Measurements from ENCODE around the gene CALR3. TPM values are rescaled to one million over a fixed set of nuclear protein-coding genes. Genes with fewer than 3 reads are reported as not detected.
A peak's percentile ranks its signal among the peaks of the same experiment; 100 is the strongest.
"Not testable (repeated sequence)": the region's sequence is repeated elsewhere in the genome, so short reads cannot be mapped to it uniquely, and the experiment has no call there.

CALR3 gene
- total RNA-seq, 1 experiment from 2014 or later: not detected

DNA sequence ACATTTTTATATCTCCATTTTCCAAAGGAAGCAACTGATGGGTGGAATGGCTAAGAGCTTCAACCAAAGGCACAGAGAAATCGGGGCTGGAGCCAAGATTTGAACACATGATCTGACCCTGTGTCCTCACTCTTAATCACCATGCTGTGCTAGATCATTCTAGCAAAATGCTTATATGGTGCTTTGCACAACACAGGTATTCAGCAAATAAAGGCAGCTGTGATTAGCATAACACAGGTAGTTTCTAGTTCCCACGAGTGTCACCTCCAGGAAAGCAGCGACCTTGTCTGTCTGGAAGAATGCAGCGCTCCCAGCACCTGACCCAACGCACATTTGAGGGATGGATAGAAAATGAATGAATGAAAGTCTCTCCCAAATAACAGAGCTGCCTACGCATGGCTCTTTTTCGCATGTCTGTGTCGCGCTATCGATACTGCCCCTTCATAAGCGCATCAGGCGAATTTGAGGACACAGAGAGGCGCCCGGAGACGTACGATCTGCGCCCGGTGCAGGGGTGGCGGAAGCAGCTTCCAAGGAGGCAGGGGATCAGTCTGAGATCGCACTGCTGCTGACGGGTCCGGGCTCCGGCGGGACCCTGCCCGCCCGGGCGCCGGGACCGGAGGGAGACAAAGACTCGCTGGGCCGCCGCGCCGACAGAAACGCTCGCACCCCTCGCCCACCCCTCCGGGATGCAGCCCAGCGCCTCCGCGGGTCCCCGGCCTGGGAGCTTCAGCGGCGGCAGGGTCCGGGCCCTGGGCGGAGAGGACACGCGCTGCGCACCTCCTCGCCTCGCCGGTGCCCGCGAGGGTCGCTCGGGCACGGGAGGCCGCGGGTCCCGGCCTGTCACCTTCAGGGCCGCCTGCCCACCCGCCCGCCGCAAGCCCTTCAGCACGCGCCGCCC, 24.8 kb downstream of the CALR3 start:
- Histone ChIP-seq H3K27me3 (no peaks in the 10 kb centered on the region), H3K36me3 (peaks cover 3% of the 10 kb centered on the region; the same call in 1 of the 2 replicates), H3K4me3 (peak overlapping the region; percentile 72), H3K9me3 (peaks cover 6% of the 10 kb centered on the region)
- peak; percentile 54 for DNase-seq

DNA sequence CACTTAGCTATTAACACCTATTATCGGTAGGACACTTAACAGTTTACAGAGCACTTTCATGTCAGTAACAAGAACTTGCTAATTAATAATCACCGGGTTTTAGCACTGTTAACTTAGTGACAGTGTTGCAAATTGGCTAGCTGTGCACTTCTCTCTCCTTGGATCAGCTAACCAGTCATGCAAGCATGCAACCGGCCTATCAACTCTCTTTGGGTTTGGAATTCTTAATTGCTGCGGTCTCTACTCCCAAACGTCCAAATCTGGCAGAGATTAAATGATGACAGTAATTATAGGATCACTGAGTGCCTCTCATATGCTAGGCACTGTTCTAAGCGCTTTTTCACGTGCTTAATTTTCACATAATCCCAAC, 25.4 kb downstream of the CALR3 start:
- peak overlapping the region; percentile 72 for H3K4me3 ChIP-seq
- H3K9me3 ChIP-seq: peaks cover 6% of the 10 kb centered on the region
- DNase-seq: no peak
- H3K27me3 ChIP-seq: no peaks in the 10 kb centered on the region
- H3K36me3 ChIP-seq: peaks cover 3% of the 10 kb centered on the region; the same call in 1 of the 2 replicates

GRCh38 chr19:16467581-16467980, 28.4 kb downstream of the CALR3 start:
- Histone ChIP-seq H3K4me3 (no peak overlapping the region), H3K9me3 (peaks cover under 1% of the 10 kb centered on the region; the same call in 1 of the 2 replicates), H3K36me3 (peaks cover 8% of the 10 kb centered on the region), H3K27me3 (no peaks in the 10 kb centered on the region)
- DNase-seq: no peak

GRCh38 chr19:16466802-16467427, 29.1 kb downstream of the CALR3 start:
- H3K36me3 ChIP-seq, H3K4me3 ChIP-seq: not testable (repeated sequence)

DNA sequence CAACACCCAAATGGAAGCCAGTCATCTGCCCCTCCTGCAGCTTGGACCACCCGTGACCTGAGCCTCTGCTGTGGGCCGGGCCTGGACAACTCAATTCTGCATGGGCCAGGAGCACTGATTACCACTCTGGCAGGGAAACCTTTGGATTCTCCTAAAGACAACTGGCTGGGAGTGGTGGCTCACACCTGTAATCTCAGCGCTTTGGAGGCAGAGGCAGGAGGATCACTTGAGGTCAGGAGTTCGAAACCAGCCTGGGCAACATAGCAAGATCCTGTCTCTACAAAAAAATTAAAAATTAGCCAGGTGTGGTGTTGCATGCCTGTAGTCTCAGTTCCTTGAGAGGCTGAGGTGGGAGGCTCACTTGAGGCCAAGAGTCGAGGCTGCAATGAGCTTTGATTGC, 30.7 kb downstream of the CALR3 start:
- no peaks in the 10 kb centered on the region for H3K9me3 ChIP-seq
- DNase-seq: no peak
- H3K4me3 ChIP-seq: no peak overlapping the region
- H3K36me3 ChIP-seq: peaks cover 5% of the 10 kb centered on the region
- H3K27me3 ChIP-seq: no peaks in the 10 kb centered on the region

More at GRCh38 chr19:16466802-16467427, 29.1 kb downstream of the CALR3 start:
- H3K9me3 ChIP-seq, DNase-seq, H3K27me3 ChIP-seq: not testable (repeated sequence)

- Histone ChIP-seq H3K9me3 (no peaks in the 10 kb centered on the region), H3K27me3 (no peaks in the 10 kb centered on the region), H3K36me3 (peaks cover 5% of the 10 kb centered on the region), H3K4me3 (no peak overlapping the region)
- no peak for DNase-seq
These were observed 31.9 kb downstream of the CALR3 start for GRCh38 chr19:16463991-16464575.

GRCh38 chr19:16463341-16463990, 32.5 kb downstream of the CALR3 start:
- peaks cover 5% of the 10 kb centered on the region for H3K36me3 ChIP-seq
- no peak for DNase-seq
- no peak overlapping the region for H3K4me3 ChIP-seq
- no peaks in the 10 kb centered on the region for H3K9me3 ChIP-seq
- no peaks in the 10 kb centered on the region for H3K27me3 ChIP-seq

DNA sequence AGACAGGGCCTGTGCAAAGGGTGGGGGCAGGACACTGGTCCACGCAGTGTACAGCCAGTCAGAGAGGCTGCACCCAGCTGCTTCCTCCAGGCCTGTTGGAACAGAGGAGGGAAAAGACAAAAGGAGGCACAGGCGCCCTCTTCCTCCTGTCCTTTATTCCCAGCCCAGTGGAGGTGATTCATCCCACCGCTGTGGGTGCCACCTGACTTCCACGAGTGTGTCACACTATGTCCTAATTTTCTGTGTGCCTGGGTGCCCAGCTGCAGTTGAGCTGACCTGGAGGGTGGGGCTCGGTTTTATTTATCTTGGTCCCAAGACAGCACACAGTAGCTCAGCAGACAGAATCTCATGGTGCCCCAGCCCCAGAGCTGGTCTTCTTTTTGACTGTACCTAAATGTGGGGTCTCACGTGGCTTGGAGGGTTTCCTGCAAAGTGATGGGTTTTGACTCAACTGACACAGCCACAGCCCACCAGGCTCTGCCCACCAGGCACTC, 33.2 kb downstream of the CALR3 start:
- peak; percentile 56 for DNase-seq
- Histone ChIP-seq H3K9me3 (no peaks in the 10 kb centered on the region), H3K4me3 (no peak overlapping the region), H3K27me3 (no peaks in the 10 kb centered on the region), H3K36me3 (peaks cover 5% of the 10 kb centered on the region)

- no peak for DNase-seq
- peaks cover 5% of the 10 kb centered on the region for H3K36me3 ChIP-seq
- H3K27me3 ChIP-seq: no peaks in the 10 kb centered on the region
- no peaks in the 10 kb centered on the region for H3K9me3 ChIP-seq
- H3K4me3 ChIP-seq: no peak overlapping the region
These were observed 34.3 kb downstream of the CALR3 start for GRCh38 chr19:16461630-16462051.

DNA sequence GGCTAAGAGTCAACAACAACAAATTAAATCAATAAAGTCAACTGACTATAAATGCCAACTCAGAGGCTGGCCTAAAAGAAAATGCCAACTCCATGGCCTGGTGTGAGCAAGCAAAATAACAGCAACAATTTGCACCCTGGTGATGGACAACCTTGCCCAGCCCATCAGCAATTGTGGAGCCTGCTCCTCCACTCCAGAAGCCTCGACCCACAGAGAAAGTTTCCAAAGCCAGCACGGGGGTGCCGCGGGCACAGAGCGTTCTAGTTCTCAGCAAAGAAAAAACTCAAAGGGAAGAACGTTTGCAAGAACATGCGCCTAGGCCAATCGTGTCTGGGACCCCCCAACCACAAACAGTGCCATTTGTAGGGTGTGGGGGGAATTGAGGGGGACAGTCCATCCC, 35.5 kb downstream of the CALR3 start:
- H3K9me3 ChIP-seq: no peaks in the 10 kb centered on the region
- no peak overlapping the region for H3K4me3 ChIP-seq
- DNase-seq: no peak
- H3K27me3 ChIP-seq: no peaks in the 10 kb centered on the region
- peaks cover 9% of the 10 kb centered on the region for H3K36me3 ChIP-seq

DNA sequence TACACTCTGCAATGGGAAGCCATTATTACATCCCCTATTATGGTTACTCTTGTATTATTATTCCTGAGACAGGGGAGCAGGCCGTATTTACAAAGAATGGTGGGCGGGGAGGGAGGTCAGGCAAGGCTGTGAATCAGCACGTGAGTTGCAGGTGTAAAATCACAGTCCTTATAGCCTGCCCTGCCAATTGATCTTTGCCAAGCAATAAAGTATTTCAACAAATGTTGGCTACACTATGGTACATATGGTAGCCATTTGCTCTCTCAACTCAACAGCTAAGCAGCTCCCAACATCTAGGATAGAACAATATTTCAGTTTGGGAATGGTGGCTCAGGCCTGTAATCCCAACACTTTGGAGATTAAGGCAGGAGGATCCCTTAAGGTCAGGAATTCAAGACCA, 36.3 kb downstream of the CALR3 start:
- DNase-seq: no peak
- Histone ChIP-seq H3K27me3 (no peaks in the 10 kb centered on the region), H3K36me3 (peaks cover 4% of the 10 kb centered on the region; the same call in 1 of the 2 replicates), H3K9me3 (no peaks in the 10 kb centered on the region), H3K4me3 (no peak overlapping the region)

DNA sequence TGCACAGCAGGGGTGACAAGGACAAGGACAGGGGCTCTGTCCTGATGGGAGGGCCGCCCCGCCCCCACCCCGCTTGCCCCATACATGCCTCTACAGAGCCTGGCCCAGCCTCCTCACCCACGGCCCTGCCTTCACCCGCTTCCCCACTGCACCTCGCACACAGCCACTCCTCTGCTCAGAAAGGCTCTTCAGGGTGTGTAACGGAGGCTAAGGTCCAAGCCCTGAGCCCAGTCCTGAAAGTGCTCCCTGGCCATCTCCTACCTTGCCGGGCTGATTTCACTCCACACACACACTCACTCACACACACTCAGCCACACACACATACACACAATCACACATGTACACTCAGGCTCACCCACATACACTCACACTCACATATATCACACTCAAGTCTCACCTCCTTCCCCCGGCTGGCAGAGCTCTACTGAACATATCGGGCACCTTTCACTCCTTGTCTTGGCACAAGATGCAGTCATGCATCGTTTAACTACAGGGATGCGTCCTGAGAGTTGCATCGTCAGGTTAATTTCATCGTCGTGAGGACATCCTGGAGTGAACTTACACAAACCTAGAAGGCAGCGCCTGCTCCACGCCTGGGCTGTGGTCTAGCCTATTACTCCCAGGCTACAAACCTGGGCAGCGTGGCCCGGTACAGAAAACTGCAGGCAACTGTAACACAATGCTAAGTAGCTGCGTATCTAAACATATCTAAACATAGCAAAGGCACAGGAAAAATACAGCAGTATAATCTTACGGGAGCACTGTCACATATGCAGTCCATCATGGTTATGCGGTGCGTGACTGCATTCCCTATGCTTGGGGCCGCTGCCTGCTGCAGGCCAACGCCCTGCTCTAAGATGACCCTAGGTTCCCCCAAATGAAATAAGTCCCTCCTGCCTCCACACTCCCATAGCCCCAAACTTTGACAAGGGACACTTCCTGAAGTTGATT, 37.3 kb downstream of the CALR3 start:
- DNase-seq: no peak
- Histone ChIP-seq H3K4me3 (no peak overlapping the region), H3K27me3 (no peaks in the 10 kb centered on the region), H3K9me3 (no peaks in the 10 kb centered on the region), H3K36me3 (peaks cover 4% of the 10 kb centered on the region; the same call in 1 of the 2 replicates)

DNA sequence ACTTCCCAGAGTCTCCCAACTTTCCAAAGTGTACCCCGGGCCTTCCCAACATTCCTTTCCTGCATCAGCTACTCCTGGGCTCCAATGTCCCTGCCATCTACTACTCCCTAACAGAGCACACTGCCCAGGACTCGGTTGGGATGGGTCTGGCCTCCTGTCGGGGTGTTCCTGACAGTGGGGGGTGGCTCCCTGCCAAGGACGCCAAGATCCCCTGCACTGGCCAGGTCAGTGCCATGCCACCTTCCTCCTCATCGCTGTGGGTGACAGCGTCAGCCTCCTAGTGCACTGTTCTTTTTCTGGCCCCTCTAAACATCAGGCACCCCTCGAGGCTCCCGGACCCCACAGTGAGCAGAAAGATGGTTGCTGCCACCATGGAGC, 38.0 kb downstream of the CALR3 start:
- peaks cover 4% of the 10 kb centered on the region; the same call in 1 of the 2 replicates for H3K36me3 ChIP-seq
- no peak overlapping the region for H3K4me3 ChIP-seq
- no peaks in the 10 kb centered on the region for H3K9me3 ChIP-seq
- no peaks in the 10 kb centered on the region for H3K27me3 ChIP-seq
- no peak for DNase-seq

DNA sequence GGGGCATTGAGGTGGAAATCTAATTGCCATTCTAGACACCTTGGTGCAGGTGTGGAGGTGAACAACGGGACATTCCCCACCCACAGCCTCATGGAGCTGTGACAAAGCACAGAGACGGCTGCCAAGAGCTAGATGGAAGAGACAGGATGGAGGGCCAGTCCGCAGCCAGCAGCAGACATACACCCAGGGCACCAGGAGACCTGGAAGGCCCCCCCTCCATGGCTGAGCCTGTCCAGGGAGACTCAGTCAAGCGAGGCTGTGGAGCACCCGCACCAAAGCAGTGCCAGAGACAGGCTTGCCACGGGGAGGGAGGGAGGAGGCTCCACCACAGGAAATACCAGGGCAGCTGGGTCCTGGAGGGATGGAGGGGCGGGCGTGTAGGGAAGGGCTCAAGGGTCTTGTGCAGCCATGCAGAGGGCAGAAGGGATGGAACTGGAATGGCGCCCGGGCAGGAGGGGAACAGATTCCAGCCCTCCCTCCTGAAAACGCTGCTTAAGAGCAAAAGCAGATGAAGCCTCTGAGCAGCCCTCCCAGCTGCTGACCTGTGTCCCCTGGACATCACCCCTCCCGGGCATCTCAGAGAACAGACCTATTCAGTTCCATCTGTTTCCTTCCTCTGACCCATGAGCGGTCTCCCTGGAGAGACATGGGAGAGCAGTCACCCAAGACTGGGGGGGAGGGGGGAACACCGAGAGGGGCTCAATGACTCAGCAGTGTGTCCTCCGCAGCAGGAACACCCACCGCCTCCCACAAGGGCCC, 38.6 kb downstream of the CALR3 start:
- DNase-seq: peak; percentile 67
- Histone ChIP-seq H3K27me3 (no peaks in the 10 kb centered on the region), H3K9me3 (no peaks in the 10 kb centered on the region), H3K4me3 (no peak overlapping the region), H3K36me3 (peaks cover 4% of the 10 kb centered on the region; the same call in 1 of the 2 replicates)

DNA sequence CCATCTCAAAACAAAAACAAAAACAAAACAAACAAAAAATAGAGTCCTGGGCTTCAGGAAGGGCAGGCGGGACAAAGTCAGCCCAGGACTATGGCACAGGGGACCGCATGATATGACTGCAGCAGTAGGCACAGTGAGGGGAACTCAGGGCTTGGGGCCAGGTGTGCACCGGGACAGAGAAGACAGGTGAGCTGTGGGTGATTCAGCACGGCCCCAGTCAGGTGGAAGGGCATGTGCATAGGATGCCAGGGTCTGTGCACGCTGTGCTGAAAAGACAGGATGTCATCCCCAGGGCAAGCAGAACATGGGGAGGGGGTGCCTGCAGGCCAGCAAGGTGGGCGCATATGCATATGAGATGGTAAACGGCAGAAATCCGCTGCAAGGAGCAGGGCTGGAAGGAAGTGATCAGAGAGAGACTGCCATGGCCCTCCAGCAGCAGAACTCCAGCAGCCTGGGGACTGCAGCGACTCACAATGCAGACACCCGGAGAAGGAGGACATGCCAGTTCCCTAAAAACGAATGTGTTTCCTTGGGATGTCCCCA, 39.2 kb downstream of the CALR3 start:
- DNase-seq: no peak
- Histone ChIP-seq H3K27me3 (no peaks in the 10 kb centered on the region), H3K36me3 (peaks cover 4% of the 10 kb centered on the region; the same call in 1 of the 2 replicates), H3K9me3 (no peaks in the 10 kb centered on the region), H3K4me3 (no peak overlapping the region)

All from MG63 (cell line).